ENCODE data around the gene PBX2.
A peak's percentile ranks its signal among the peaks of the same experiment; 100 is the strongest.
"Not testable (repeated sequence)": the region's sequence is repeated elsewhere in the genome, so short reads cannot be mapped to it uniquely, and the experiment has no call there.

Gene PBX2

GRCh38 chr6:32187725-32188380 is 2.1 kb downstream of the PBX2 start:
- not testable (repeated sequence) for DNase-seq (ENCODE audit: low spot score)

DNA sequence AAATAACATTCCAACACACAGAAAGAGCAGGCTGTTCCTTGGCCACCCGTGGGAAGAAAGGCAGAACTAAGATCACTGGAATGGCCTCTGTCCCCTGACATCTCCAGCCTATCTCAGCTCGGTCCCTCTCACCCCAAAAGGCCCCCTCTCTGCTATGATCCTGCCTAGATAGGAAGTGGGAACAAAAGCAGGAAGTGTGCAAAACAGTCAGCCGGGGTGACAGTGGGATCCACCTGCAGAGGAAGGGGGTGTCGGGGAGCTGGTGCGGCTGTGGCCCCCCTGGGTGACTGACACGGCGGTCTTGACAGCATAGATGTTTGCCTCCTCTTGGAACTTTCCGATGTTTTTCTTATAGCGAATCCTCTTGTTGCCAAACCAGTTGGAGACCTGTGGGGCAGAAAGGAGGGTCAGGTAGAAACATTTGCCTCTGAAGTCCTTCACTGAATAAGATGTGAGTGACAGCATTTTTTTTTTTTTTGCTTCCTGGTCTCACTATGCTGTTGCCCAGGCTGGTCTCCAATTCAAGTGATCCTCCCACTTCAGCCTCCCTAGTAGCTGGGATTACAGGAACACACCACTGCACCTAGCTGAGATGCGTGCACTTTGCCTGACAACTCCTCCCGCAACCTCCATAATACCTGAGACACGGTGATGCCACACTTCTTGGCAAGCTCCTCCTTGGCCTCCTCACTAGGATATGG is 2.8 kb downstream of the PBX2 start:
- DNase-seq (ENCODE audit: low spot score) = no peak

- not testable (repeated sequence) for DNase-seq (ENCODE audit: low spot score)
Observed at GRCh38 chr6:32186151-32186840, 3.7 kb downstream of the PBX2 start.

DNA sequence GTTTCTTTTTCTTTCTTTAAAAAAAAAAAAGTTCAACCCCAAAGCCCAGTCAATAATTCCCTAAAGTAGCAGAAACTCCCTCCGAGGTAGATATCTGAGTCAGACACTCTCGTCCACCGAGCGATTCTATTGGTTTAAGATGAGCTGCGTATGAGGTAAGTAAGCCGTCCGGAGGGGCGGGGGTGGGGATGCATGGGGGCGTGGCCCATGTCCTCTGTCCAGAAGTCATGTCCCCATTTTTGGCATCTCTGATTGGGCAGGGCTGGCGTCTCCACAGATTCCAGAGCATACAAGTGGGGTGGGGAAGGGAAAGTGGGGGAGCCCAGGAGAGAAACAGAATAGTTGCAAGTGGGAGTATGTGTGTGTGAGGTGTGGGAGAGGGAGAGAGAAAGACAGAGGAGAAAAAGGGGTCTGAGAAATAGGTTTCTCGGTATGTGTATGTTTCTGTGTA is 4.3 kb downstream of the PBX2 start:
- not testable (repeated sequence) for DNase-seq (ENCODE audit: low spot score)

DNA sequence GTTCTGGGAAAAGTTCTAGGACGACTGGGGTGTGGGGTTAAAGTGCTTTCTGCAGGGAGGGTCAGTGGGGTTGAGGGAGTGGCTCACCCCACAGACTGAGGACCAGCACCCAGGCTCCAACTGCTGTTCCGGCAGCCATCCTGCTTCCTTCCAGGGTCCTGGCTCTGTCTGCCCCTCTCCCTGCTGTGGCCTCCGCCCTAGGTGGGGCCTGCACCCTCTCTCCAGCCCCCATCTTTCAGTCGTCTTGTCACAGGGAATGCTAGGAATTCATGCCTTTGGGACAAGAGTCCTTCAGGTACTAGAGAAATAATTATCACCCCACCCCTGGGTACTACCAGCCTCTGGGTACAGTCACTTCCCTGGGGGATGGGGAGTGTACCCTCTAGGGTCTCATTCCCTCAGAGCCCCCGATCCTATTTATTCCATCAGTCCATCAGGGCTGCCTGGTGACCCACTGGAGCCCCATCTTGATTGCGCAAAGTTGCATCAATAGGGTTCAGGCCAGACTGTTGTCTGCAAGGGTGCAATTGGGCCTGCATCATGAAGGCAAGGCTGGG is 5.8 kb downstream of the PBX2 start, which contains the start of gene AGER:
Gene AGER (minus strand): TSS at position 170 of the 557 bp plus-strand sequence. CDS start 31 bp downstream, at position 139.
- no peak for DNase-seq (ENCODE audit: low spot score)

DNA sequence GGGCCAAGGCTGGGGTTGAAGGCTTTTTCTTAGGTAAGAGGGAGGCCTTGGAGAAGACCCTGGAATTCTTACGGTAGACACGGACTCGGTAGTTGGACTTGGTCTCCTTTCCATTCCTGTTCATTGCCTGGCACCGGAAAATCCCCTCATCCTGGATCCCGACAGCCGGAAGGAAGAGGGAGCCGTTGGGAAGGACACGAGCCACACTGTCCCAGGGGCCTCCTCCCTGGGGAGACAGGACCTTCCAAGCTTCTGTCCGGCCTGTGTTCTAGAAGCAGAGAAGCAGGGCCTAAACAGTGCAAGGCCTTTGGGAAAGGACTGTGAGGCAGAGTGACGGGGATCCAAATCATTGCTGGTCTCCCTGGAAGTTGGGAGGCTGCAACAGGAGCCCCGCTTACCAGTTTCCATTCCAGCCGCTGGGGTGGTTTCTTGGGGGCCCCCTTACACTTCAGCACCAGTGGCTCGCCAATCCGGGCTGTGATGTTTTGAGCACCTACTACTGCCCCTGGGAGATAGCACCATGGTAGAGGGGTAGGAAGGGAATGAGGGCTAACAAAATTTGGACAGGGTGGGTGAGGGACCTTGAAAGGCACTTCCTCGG is 6.4 kb downstream of the PBX2 start:
- DNase-seq (ENCODE audit: low spot score) = no peak

- no peak for DNase-seq (ENCODE audit: low spot score)
Observed at GRCh38 chr6:32183030-32183429, 7.0 kb downstream of the PBX2 start.

DNA sequence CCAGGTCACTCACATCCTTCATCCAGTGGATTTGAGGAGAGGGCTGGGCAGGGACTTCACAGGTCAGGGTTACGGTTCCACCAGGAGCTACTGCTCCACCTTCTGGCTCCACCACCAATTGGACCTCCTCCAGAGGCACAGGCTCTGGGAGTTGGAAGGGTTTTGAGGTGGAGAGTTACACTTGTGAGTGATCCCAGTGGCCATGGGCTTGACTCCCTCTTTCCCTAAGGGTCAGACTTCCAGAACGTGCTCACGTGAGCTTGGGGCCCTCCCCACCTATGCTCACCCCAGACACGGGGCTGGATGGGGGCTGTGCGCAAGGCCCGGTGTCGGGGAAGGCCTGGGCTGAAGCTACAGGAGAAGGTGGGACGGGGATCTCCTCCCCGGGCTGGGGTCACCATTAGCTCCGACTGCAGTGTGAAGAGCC is 7.4 kb downstream of the PBX2 start:
- DNase-seq (ENCODE audit: low spot score) = no peak

DNA sequence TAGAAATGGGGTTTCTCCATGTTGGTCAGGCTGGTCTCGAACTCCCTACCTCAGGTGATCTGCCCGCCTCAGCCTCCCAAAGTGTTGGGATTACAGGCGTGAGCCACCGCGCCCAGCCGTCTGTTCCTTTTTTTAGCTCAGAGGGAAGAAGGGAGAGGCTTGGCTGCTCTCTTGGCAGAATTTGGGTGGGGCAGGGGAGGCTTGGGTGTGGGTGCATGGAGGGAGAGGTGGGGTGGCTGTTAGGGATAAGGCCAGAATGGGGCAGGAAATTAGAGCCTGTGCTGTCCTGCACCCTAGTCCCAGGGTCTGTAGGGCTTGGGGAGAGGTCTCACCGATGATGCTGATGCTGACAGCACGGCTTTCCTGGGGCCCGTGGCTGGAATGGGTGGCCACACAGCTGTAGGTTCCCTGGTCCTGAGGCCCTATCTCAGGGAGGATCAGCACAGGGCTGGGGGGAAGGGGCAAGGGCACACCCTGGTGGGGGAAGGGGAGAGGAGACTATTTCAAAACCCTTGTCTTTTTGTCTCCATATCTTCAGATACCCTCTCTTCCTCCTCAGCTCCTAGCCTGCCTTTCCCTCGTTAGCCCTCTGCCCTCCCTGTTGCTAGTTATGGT is 8.0 kb downstream of the PBX2 start:
- no peak for DNase-seq (ENCODE audit: low spot score)

DNA sequence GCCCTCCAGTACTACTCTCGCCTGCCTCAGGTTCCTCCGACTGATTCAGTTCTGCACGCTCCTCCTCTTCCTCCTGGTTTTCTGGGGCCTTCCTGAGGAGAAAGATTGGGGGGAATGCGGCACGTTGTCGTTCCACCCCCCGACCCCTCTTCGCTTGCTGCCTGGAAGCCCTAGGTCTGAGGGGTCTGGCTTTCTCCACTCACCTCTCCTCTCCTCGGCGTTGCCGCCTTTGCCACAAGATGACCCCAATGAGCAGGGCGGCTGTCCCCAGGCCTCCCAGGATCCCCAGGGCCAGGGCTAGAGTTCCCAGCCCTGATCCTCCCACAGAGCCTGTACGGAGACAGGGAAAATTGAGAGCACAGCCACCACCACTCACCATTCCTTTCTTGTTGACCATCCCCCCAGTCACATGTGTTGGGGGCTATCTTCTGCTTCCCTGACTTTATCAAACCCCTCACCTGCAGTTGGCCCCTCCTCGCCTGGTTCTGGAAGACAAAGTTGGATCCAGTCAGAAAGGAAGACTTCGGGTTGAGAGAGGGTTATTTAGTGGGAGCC is 8.8 kb downstream of the PBX2 start:
- no peak for DNase-seq (ENCODE audit: low spot score)

DNA sequence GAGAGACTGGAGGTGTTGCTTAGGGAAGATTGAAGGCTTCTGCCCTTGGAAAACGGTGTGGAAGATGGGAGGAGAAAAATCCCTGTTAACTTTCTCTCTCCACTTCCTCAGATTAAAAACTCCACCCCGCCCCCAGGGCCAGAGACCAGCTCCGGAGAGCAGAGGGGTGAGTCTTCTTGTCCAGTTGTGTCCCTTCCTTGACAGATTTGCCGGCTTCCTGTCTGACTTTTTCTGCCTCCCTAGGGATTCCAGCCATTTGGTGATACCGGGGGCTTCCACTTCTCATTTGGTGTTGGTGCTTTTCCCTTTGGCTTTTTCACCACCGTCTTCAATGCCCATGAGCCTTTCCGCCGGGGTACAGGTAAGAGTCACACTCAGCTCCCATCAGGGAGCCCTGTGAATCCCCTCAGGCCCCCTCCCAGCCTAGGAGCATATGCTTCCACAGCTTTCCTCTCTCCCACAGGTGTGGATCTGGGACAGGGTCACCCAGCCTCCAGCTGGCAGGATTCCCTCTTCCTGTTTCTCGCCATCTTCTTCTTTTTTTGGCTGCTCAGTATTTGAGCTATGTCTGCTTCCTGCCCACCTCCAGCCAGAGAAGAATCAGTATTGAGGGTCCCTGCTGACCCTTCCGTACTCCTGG is 10.1 kb downstream of the PBX2 start:
- DNase-seq (ENCODE audit: low spot score) = no peak

DNA sequence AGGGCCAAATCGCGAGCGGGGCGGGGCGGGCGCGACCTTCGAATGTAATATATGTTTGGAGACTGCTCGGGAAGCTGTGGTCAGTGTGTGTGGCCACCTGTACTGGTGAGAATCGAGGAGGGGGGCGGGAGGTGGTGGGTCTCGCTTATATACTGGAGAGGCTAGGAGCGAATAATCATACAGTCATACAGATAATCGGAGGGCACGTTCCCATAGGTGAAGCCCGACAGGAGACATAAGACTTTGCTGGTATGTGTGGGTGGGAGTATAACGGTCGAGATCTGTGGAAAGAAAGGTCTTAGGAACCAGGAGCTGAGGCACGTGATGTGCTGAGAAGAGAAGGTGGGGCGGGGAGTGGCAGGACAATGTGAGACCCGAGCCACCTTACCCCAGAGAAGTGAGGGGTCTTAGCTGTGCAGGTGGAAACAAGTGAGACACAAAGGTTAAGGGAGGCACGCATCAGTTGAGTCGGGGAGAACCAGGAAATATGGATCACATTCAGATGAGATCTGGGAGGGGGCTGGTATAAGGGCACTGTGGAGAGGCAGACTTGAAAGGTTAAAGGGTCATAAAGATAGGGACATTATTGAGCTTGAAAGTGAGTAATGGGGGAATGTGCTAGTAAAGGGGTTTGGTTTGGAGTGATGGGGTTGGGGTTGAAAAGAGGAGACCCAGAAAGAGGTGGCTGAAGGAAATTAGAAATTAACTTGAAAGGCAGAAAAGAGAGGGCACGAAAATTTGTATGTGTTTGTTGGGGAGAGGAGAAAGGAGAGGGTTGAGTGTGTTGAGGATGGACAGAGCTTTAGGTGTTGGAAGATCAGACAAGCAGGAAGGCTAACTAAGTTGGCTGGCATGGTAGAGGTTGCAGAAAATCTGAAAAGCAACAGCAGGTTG is 11.2 kb downstream of the PBX2 start:
- no peak for DNase-seq (ENCODE audit: low spot score)

GRCh38 chr6:32177788-32178546 is 12.0 kb downstream of the PBX2 start, which contains the start of gene RNF5:
TSS of gene RNF5 (plus strand) at chr6:32178405. CDS start at chr6:32178512, 107 bp downstream.
- peak; percentile 98 for DNase-seq (ENCODE audit: low spot score)

- DNase-seq (ENCODE audit: low spot score) = no peak
Observed at GRCh38 chr6:32177183-32177787, 12.7 kb downstream of the PBX2 start.

DNA sequence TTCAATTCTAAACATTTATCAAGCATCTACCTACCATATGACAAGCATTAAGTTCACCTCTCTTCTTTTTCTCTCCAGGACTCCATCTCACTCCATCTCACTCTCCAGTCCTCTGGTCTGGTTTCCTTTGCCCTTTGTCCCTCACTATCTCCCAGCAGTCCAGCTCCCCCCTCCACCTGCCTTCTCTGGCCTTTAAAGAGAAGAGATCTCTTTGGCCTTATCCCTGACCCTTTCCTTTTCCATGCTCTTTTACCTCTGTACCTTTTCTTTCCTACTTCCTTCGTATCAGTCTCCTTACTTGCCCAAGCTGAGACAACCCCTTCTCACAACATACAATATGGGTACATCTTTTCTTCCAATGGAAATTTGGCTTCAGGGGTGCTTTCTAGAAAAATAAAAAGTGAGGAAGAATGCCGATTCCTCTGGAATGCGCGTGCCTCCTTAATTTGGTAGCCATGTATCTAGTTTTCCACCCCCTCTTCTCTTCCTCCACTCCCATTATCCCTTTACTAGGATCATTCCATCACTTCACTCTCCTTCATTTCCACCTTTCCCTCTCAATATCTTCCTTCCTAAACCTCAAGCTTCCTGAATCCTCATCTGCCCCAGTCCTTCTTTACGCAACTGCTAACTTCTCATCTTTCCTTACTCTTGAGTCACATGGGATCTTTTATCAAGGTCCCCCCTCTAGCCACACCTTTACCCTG is 13.4 kb downstream of the PBX2 start:
- DNase-seq (ENCODE audit: low spot score) = no peak

DNA sequence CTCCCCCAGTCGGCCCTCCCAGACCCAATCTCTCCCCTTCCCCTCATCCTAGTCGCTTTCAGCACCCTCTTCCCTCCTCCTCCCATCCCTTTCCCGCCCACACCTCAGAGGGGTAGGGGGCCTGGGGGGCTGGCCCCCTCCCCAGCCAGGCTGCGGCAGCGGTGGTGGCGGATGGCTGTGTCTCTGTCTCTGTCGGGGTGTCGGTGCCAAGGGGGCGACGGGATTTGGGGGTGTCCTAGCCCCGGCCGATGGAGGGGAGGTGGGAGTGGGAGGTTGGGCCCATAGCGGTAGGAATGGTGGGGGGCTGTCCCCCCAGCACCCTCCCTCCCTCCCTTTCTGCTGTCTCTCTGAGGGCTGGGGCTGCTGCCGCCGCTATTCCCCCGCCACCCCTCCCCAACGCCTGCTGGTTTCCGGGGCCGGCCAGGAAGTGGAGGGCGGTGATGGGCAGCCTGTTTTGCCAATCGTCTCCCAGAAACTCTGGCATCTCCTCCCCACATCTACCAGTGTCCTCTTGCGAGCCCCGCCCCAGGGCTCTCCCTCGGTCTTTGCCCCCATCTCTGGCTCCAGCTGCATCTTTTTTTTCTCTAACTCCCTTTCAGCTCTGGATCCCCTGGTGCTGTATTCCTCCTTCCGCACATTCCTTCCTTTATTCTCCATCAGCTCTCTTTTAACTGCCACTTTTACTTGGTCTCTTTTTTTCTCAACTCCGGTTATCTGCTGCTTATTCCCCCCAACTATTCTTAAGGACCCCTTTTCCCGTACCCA is 14.1 kb downstream of the PBX2 start, which contains the start of gene AGPAT1:
Gene AGPAT1 (minus strand): TSS at position 374 of the 765 bp plus-strand sequence. CDS start 4,588 bp downstream, outside the sequence.
- peak; percentile 98 for DNase-seq (ENCODE audit: low spot score)

GRCh38 chr6:32175322-32175710 is 14.7 kb downstream of the PBX2 start:
- no peak for DNase-seq (ENCODE audit: low spot score)

All from germinal center (tissue), 1 donor.